Measurements from ENCODE around the gene ADA.

The ADA gene

DNA sequence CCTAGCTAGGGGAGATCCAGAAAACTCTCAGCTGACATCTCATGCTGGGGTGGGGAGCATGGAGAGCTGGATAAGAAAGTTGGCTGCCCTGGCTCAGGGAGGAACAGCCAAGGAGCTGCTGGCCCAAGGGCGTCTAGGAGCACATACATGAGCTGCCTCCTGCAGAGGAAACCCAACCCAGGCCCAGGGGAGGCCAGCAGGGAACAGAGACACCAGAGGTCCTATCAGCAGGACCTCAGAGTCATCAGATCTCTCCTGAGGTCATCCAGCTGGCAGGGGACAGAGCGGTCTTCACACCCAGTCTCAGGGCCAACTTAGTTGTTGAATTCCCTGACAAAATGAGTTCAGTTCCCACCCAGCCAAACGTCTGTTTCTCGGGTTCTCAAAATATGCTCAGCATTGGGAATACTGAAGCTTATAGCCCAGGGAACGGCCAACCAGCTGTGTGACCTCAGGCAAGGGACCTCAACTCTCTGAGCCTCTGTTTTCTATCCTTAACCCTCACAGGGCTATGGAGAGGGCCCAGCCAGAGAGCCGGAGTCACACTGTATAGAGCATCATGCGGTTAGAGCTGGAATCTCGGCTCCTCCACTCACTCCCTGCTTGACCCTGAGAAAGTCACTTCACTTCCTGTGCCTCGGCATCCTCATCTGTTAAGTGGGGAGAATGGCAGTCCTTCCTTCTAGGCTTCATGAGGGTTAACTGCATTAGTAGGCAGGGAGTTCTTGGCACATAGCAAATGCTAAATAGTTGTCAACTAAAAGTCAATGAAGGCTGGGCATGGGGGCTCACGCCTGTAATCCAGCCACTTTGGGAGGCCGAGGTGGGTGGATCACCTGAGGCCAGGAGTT, 13.8 kb downstream of the ADA start:
- Histone ChIP-seq H3K27ac (ENCODE audit: insufficient read depth, low read depth, low read length, poor library complexity, severe bottlenecking) (no peak overlapping the region), H3K4me1 (ENCODE audit: control insufficient read depth, insufficient read depth, low read length) (peaks cover 8% of the 10 kb centered on the region), H3K36me3 (ENCODE audit: control insufficient read depth, insufficient read depth, low read length) (peaks cover 10% of the 10 kb centered on the region), H3K27me3 (ENCODE audit: control insufficient read depth, insufficient read depth, low read length, poor library complexity, severe bottlenecking) (no peaks in the 10 kb centered on the region), H3K4me3 (ENCODE audit: insufficient read depth, low read depth, low read length) (no peak overlapping the region), H3K9me3 (ENCODE audit: control insufficient read depth, low read length) (no peaks in the 10 kb centered on the region)
- 84 to 85% methylated on average over 11 of the region's 11 CpGs for WGBS, 2 experiments

DNA sequence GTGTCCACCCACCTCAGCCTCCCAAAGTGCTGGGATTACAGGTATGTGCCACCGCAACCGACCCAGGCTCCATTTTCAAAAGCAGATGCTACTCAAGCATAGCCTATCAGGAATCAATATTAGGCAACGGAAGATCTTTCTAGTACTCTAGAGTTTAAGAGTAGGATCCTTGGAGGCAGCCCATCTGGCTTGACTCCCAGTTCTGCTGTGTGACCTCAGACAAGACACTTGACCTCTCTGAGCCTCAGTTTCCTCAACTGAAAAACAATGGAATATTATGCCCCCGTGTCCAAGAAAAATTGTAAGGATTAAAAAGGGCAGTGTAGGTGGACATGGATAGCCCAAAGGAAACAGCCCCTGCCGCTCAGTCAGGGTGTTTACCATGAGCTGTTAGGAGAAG, 14.5 kb downstream of the ADA start:
- Histone ChIP-seq H3K36me3 (ENCODE audit: control insufficient read depth, insufficient read depth, low read length) (peaks cover 10% of the 10 kb centered on the region), H3K4me1 (ENCODE audit: control insufficient read depth, insufficient read depth, low read length) (peaks cover 1% of the 10 kb centered on the region), H3K9me3 (ENCODE audit: control insufficient read depth, low read length) (no peaks in the 10 kb centered on the region), H3K27ac (ENCODE audit: insufficient read depth, low read depth, low read length, poor library complexity, severe bottlenecking) (no peak overlapping the region), H3K4me3 (ENCODE audit: insufficient read depth, low read depth, low read length) (no peak overlapping the region), H3K27me3 (ENCODE audit: control insufficient read depth, insufficient read depth, low read length, poor library complexity, severe bottlenecking) (no peaks in the 10 kb centered on the region)
- WGBS, 2 experiments, result 95 to 98% methylated on average over 5 of the region's 5 CpGs

DNA sequence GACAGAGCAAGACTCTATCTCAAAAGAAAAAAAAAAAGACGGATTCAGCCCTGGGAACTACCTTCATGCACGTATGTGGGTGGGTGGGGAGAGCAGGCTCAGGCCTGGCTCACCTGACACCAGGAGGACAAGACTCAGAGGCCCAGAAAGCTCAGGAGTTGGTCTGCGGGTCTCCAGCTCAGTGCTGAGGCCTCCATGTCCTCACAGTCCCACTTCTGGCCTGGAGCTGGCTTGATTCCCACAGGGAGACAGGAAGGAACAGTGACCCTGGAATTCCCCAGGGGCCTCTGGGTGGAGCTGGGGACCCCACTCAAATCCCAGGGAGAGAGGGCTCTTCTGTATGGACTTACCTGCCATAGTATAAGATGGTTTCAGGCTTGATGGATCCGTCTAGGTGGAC, 15.6 kb downstream of the ADA start:
- Histone ChIP-seq H3K4me3 (ENCODE audit: insufficient read depth, low read depth, low read length) (no peak overlapping the region), H3K4me1 (ENCODE audit: control insufficient read depth, insufficient read depth, low read length) (no peaks in the 10 kb centered on the region), H3K27me3 (ENCODE audit: control insufficient read depth, insufficient read depth, low read length, poor library complexity, severe bottlenecking) (no peaks in the 10 kb centered on the region), H3K27ac (ENCODE audit: insufficient read depth, low read depth, low read length, poor library complexity, severe bottlenecking) (no peak overlapping the region), H3K36me3 (ENCODE audit: control insufficient read depth, insufficient read depth, low read length) (peaks cover 9% of the 10 kb centered on the region), H3K9me3 (ENCODE audit: control insufficient read depth, low read length) (no peaks in the 10 kb centered on the region)
- 90 to 93% methylated on average over 4 of the region's 4 CpGs for WGBS, 2 experiments

DNA sequence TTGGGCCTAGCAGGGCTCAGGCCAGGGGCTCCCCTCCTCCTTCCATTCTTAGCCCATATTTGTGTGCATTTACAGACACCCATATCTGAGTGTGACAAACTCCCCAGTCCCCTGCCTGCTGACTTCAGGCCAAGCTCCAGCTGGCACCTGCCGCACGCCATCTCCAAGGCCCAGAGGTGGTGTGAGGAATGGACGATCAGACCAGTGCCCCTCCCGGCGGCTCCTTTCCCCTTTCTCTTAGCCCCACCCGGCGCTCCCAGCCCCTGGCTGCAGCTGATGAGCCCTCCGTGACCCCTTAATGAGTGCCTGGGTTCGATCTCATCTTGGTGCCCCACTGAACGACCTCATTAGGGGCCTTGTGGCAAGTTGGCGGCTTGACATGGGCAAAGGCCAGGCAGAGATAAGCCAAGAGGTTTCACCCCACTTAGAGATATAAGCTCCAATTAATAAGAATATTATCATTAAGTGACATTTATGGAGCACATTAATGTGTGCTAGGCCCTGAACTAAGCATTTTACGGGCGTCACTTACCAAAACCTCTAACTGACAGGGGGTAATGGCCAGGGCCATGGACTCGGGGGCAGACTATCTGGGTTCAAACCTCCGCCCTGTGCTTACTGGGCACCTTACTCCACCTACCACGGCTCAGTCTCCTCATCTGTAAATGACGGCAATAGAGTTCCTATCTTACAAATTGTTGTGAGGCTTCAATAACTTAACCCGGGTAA, 17.5 kb downstream of the ADA start:
- no peak overlapping the region for H3K27ac ChIP-seq (ENCODE audit: insufficient read depth, low read depth, low read length, poor library complexity, severe bottlenecking)
- H3K36me3 ChIP-seq (ENCODE audit: control insufficient read depth, insufficient read depth, low read length), result peaks cover 6% of the 10 kb centered on the region
- no peaks in the 10 kb centered on the region for H3K9me3 ChIP-seq (ENCODE audit: control insufficient read depth, low read length)
- 85 to 89% methylated on average over 18 of the region's 18 CpGs for WGBS, 2 experiments
- no peak overlapping the region for H3K4me3 ChIP-seq (ENCODE audit: insufficient read depth, low read depth, low read length)
- H3K27me3 ChIP-seq (ENCODE audit: control insufficient read depth, insufficient read depth, low read length, poor library complexity, severe bottlenecking), result no peaks in the 10 kb centered on the region
- H3K4me1 ChIP-seq (ENCODE audit: control insufficient read depth, insufficient read depth, low read length), result no peaks in the 10 kb centered on the region

DNA sequence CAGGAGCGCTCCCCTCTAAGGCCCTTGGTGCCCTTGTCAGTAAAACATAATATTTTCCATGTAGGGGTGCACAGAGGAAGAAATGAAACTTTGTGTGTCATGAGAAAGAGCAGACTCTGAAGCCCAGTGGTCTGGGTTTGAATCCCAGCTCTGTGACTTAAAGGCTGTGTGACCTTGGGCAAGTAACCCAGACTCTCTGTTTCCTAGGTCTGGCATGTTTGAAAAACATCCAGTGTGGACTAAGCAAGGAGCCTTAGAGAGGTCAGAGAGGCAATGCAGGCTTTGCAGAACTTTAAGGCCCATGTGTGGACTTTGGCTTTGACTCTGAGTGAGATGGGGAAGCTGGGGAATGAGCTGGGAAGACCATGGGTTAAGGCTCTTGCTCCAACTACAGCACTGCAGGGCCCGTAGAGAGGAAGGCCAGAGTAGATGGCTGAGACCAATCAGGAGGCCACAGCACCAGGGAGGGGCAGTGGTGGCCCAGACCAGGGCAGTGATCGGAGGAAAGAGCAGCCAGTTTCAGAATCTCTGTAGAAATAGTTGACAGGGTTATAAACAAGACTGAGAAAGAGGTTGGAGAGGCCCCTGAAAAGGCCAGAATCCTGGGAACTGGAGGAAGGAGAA, 18.2 kb downstream of the ADA start:
- no peak overlapping the region for H3K4me3 ChIP-seq (ENCODE audit: insufficient read depth, low read depth, low read length)
- H3K27me3 ChIP-seq (ENCODE audit: control insufficient read depth, insufficient read depth, low read length, poor library complexity, severe bottlenecking), result no peaks in the 10 kb centered on the region
- peaks cover 6% of the 10 kb centered on the region for H3K36me3 ChIP-seq (ENCODE audit: control insufficient read depth, insufficient read depth, low read length)
- WGBS, 2 experiments, result 86 to 87% methylated on average over 3 of the region's 3 CpGs
- H3K9me3 ChIP-seq (ENCODE audit: control insufficient read depth, low read length), result no peaks in the 10 kb centered on the region
- no peaks in the 10 kb centered on the region for H3K4me1 ChIP-seq (ENCODE audit: control insufficient read depth, insufficient read depth, low read length)
- H3K27ac ChIP-seq (ENCODE audit: insufficient read depth, low read depth, low read length, poor library complexity, severe bottlenecking), result no peak overlapping the region

DNA sequence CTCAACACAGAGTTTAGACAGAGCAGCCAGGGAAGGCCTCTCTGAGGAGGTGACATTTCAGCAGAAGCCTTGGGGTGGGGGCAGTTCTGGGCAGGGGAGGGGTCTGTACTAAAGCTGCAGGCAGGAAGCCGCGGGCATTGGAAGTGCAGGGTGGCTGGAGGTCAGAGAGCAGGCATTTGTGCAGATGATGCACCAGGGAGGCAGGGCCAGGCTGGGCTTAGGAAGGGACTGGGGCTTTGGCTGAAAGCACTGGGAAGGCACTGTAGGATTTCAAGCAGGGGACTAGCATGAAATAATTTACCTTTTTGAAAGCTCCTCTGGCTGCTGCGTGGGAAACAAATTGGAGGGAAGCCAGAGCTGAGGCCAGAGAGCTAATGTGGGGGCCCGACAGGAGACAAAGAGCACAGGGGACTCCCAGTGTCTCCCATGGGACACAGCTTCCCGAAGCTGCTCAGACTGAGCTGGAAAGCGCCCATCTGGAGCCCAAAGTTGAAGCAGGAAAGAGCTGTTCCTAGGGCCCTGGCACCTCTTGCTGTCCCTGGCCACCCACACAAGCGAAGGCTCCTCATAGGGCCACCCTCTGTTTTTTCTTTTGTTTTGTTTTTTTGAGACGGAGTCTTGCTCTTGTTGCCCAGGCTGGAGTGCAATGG, 19.3 kb downstream of the ADA start:
- Histone ChIP-seq H3K27ac (ENCODE audit: insufficient read depth, low read depth, low read length, poor library complexity, severe bottlenecking) (no peak overlapping the region), H3K9me3 (ENCODE audit: control insufficient read depth, low read length) (no peaks in the 10 kb centered on the region), H3K36me3 (ENCODE audit: control insufficient read depth, insufficient read depth, low read length) (peaks cover 6% of the 10 kb centered on the region), H3K27me3 (ENCODE audit: control insufficient read depth, insufficient read depth, low read length, poor library complexity, severe bottlenecking) (no peaks in the 10 kb centered on the region), H3K4me1 (ENCODE audit: control insufficient read depth, insufficient read depth, low read length) (no peaks in the 10 kb centered on the region), H3K4me3 (ENCODE audit: insufficient read depth, low read depth, low read length) (no peak overlapping the region)
- 86 to 88% methylated on average over 8 of the region's 8 CpGs for WGBS, 2 experiments

DNA sequence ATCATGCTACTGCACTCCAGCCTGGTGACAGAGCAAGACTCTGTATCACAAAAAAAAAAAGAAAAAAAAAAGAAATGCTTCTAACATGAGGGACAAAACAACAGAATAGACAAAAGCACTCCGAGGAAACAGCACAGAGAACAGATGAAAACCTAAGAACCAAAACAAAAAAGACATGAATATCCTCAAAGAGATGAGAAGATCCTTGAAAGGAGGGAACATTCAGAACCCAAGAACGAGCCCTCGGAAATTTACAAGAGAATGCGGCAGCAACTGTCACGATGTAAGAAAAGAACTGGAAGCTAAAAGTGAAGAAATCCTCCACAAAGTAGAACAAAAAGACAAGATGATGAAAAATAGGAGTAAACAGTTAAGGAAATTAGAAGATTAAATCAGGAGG, 21.2 kb downstream of the ADA start:
- Histone ChIP-seq H3K4me1 (ENCODE audit: control insufficient read depth, insufficient read depth, low read length) (no peaks in the 10 kb centered on the region), H3K9me3 (ENCODE audit: control insufficient read depth, low read length) (no peaks in the 10 kb centered on the region), H3K27ac (ENCODE audit: insufficient read depth, low read depth, low read length, poor library complexity, severe bottlenecking) (no peak overlapping the region), H3K27me3 (ENCODE audit: control insufficient read depth, insufficient read depth, low read length, poor library complexity, severe bottlenecking) (no peaks in the 10 kb centered on the region), H3K4me3 (ENCODE audit: insufficient read depth, low read depth, low read length) (no peak overlapping the region), H3K36me3 (ENCODE audit: control insufficient read depth, insufficient read depth, low read length) (peaks cover 5% of the 10 kb centered on the region)
- WGBS, 2 experiments, result 48 to 61% methylated on average over 5 of the region's 5 CpGs

DNA sequence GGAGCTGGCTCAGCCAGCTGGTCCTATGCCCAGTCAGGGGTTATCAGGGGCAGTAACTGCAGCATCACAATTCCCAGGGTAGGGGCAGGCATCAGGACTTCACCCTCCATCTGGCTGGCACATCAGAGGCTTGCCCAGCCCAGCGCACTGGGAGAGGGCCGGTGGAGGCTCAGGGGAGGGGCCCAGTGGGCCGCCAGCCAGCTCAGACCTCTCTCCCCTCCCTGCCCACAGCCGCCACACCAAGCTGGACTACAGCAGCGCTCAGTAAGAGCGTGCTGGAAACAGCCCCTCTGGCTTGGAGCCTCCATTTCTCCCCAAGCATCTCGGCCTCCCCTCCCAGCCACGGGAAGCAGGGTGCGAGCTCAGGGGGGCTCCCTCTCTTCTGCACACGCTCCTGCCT, 22.0 kb downstream of the ADA start:
- 89 to 94% methylated on average over 10 of the region's 10 CpGs for WGBS, 2 experiments
- no peaks in the 10 kb centered on the region for H3K36me3 ChIP-seq (ENCODE audit: control insufficient read depth, insufficient read depth, low read length)
- H3K9me3 ChIP-seq (ENCODE audit: control insufficient read depth, low read length), result no peaks in the 10 kb centered on the region
- H3K4me1 ChIP-seq (ENCODE audit: control insufficient read depth, insufficient read depth, low read length), result no peaks in the 10 kb centered on the region
- no peaks in the 10 kb centered on the region for H3K27me3 ChIP-seq (ENCODE audit: control insufficient read depth, insufficient read depth, low read length, poor library complexity, severe bottlenecking)
- no peak overlapping the region for H3K4me3 ChIP-seq (ENCODE audit: insufficient read depth, low read depth, low read length)
- no peak overlapping the region for H3K27ac ChIP-seq (ENCODE audit: insufficient read depth, low read depth, low read length, poor library complexity, severe bottlenecking)

DNA sequence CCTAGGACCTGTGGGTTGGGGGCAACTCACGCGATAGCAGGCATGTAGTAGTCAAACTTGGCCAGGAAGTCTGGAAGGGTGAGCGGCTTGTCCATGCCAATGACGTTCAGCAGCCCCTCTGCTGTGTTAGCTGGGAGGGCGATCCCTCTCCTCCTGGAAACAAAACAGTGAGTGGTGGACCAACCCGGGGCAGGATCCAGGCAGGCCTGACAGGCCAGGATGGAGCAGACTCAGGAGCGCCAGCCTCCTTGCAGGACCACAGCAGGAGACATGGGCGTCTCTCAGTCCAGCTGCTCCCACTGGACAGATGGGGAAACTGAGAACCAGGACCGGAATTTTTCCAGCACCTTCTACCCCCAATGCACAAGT, 22.5 kb downstream of the ADA start:
- Histone ChIP-seq H3K4me1 (ENCODE audit: control insufficient read depth, insufficient read depth, low read length) (no peaks in the 10 kb centered on the region), H3K4me3 (ENCODE audit: insufficient read depth, low read depth, low read length) (no peak overlapping the region), H3K27me3 (ENCODE audit: control insufficient read depth, insufficient read depth, low read length, poor library complexity, severe bottlenecking) (no peaks in the 10 kb centered on the region), H3K36me3 (ENCODE audit: control insufficient read depth, insufficient read depth, low read length) (no peaks in the 10 kb centered on the region), H3K27ac (ENCODE audit: insufficient read depth, low read depth, low read length, poor library complexity, severe bottlenecking) (no peak overlapping the region), H3K9me3 (ENCODE audit: control insufficient read depth, low read length) (no peaks in the 10 kb centered on the region)
- WGBS, 2 experiments, result 90 to 96% methylated on average over 9 of the region's 9 CpGs
